Measurements from ENCODE around the gene ZFR2.
"Not testable (repeated sequence)": the region's sequence is repeated elsewhere in the genome, so short reads cannot be mapped to it uniquely, and the experiment has no call there.

The ZFR2 gene

DNA sequence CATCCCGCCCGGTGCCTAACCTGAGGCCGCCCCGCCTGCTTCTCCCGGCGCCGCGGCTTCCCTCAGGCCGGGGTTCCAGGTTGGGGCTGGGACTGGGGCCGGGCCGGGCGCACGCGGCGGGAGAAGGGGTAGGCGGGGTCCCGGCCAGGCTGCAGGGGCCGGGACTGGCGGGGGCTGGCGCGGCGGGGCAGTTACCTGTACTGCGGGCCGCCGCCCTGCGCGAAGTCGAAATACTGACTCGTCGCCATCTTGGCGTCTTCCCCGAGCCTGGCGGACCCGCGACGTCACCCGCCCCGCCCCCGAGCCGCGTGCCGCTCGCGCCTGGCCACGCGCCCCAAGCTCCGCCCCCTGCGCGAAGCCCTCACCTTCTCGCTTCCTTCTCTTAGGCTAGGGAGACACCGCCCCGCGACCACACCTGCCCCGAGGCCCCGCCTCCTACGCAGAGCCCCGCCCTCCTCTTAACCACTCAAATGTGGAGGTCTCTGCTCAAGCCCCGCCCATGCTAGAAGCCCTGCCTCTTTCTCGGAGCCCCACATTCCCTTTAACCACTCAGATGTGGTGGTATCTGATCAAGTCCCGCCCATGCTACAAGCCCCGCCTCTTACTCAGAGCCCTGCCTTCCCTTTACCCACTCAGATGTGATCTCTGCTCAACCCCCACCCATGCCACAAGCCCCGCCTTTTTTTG lies at the start of gene ZFR2:
Gene ZFR2, minus strand, starts transcription at position 269 of the 687 bp plus-strand sequence. Its CDS starts 21 bp downstream, at position 248.
- peak; percentile 7 for DNase-seq (ENCODE audit: low spot score)

DNA sequence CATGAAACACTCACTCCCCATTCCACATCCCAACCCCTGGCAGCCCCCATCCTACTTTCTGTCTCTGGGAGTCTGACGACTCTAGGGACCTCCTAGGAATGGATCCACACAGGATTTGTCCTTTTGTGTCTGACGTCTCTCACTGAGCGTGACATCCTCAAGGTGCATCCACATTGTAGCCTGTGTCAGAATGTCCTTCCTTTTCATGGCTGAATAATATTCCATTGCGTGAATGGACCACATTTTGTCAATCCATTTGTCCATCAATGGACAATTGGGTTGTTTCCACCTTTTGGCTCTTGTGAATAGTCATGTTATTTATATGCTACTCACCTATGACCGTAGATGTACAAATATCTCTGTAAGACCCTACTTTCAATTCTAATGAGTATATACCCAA lies 47.2 kb upstream of the ZFR2 start:
- DNase-seq (ENCODE audit: low spot score): no peak

DNA sequence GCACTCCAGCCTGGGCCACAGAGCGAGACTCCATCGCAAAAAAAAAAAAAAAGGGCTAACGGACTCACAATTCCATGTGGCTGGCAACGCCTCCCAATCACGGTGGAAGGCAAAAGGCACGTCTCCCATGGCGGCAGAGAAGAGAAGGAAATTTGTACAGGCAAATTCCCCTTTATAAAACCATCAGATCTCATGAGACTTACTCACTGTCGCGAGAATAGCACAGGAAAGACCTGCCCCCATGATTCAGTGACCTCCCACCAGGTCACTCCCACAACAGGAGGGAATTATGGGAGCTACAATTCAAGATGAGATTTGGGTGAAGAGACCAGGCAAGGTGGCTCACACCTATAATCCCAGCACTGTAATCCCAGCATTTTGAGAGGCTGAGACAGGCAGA lies 45.4 kb upstream of the ZFR2 start:
- DNase-seq (ENCODE audit: low spot score): no peak

DNA sequence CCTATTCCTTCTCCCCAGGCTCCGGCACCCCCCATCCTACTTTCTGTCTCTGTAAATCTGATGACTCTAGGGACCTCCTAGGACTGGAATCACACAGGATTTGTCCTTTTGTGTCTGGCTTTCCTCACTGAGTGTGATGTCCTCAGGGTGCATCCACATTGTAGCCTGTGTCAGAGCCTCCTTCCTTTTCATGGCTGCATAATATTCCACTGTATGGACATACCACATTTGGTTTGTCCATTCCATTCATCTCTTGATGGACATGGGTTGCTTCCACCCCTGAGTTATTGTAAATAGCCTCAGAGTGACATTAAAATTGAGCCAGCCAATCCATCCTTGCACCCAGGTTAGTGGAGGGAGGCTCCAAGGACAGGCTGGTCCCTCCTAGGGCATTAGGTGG lies 41.3 kb upstream of the ZFR2 start:
- DNase-seq (ENCODE audit: low spot score): no peak

DNA sequence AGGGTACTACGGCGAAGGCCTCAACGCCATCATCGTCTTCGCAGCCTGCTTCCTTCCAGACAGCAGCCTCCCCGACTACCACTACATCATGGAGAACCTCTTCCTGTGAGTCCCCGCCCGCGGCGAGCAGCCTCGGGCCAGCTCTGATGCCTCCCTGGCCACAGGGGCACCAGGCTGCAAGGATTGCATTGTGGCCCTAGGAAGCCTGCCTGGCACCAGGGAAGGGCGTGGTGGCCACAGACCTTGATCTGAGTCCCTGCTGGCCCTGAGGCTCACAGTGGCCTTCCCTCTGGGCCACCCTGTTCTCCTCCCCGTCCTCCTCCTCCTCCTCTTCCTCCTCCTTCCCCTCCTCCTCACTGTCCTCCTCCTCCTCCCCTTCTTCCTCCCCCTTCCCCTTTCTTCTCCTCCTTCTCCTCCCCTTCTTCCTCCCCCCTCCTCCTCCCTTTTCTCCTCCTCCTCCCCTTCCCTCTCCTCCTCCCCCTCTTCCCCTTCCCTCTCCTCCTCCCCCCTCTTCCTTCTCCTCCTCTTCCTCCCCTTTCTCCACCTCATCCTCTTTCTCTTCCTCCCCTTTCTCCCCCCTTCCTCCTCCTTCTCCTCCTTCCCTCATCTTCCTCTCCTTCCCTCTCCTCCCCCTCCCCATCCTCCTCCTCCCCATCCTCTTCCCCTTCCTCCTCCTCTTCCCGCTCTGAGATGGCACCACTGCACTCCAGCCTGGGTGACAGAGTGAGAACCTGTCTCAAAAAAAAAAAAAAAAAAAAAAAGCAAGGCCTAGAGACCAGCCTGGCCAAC lies 39.6 kb upstream of the ZFR2 start:
- no peak for DNase-seq (ENCODE audit: low spot score)

DNA sequence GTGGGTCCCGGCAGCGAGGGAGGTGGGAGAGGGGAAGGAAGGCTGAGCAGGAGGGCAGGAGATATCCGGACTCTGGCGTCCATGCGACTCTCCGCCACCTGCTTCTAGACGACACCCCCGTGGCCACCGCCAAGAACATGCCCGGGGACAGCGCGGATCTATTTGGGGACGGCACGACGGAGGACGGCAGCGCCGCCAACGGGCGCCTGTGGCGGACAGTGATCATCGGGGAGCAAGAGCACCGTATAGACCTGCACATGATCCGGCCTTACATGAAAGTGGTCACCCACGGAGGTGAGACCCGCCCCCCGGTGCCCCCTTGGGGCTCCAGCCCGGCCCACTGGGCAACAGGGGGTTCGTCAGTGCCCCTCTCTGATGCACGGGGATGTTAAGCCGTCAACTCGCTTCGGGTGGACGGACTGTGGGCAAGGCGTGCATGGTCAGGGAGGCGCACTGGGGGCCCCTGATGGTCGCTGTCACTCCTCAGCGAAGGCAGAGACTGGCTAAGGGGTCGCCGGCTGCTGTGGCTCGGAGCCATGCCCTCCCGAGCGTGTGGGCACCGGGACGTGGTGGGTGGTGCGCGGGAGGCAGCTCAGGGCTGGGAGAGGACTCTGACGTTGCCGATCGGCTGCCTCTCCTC lies 38.9 kb upstream of the ZFR2 start:
- no peak for DNase-seq (ENCODE audit: low spot score)

DNA sequence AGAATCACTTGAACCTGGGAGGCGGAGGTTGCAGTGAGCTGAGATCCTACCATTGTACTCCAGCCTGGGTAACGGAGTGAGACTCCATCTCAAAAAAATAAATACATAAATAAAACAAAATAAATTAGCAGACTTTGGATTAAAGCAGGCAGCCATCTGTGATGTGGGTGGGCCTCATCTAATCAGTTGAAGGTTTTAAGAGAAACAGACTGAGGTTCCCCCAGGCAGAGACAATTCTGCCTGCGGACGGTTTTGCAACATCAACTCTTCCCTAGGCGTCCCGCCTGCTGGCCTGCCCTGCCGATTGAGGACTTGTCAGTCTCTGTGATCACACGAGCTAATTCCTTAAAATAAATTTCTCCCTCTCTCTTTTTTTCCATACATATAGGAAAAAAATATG lies 35.4 kb upstream of the ZFR2 start:
- DNase-seq (ENCODE audit: low spot score): no peak

DNA sequence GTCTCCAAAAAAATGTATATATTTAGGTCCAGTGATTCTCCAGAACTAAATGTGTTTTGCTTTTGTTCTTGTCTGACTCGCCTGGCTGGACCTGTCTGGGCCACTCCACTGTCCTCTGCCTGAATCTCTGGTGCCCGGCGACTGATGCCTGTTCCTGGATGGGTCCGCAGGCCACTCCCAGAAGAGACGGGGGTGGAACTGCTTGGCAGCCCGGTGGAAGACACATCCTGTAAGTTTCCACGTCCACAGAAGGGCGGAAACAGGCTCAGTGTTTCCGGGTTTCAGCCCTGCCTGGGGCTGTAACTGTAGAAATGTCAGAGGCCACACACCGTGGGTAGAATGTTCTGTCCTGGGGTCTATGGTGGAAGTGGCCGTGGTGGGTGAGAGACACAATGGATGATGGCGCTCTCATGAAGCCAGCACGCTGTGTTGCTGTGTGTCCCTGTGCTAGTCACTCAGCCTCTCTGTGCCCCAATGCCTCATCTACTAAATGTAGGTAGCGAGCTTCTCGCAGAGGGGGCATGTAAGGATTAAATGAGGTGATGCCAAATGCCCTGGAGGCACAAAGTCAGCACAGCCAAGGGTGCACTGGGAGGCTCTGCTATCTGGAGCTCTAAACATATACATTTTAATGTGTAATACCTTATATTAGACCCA lies 33.6 kb upstream of the ZFR2 start:
- DNase-seq (ENCODE audit: low spot score): no peak

DNA sequence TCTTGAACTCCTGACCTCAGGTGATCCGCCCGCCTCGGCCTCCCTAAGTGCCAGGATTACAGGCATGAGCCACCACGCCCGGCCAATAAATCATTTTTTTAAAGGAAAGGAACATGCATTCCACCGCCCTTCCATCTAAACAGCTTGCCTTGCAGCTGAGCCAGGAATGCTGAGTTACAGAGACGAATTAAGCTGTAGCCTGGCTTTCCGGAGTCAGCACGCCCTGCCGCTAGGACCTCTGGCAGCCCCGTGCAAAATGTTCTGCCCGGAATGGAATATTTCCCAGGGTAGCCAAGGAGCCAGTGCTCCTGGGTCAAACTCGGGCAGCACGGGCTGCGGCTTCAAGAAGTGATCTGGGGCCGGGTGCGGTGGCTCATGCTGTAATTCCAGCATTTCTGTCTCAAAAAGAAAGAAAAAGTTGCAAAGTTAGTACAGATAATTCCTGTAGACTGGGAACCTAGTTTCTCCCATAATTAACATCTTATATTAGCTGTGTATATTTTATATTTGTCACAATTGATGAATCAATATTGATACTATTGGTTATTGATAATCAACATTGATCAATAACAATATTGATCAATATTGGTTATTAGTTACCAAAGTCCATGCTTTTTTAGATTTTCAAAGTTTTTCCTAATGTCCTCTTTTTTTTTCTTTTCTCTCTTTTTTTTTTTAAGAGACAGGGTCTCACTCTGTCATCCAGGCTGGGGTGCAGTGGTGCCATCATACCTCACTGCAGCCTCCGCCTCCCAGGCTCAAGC lies 30.9 kb upstream of the ZFR2 start:
- DNase-seq (ENCODE audit: low spot score): no peak

DNA sequence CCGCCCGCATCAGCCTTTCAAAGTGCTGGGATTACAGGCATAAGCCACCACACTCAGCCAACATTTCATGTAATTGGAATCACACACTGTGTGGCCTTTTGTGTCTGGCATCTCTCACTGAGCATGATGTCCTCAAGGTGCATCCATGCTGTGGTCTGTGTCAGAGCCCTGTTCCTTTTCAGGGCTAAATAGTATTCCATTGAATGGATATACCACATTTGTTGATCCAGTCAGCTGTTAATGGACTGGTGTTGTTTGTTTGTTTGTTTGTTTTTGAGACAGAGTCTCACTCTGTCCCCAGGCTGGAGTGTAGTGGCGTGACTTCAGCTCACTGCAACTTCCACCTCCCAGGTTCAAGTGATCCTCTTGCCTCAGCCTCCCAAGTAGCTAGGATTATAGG lies 29.6 kb upstream of the ZFR2 start:
- no peak for DNase-seq (ENCODE audit: low spot score)

DNA sequence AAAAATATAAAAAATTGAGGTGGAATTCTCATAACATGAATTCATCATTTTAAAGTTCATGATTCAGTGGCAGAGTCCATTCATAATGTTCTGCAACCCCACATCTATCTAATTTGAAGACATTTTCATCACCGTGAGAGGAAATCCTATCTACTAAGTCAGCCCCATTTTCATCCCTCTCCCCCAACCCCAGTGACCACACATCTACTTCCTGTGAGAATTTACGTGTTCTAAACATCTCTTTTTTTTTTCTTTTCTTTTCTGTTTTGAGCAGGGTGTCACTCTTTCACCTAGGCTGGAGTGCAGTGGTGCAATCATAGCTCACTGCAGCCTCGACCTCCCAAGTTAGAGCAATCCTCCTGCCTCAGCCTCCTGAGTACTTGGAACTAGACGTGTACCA lies 29.1 kb upstream of the ZFR2 start:
- no peak for DNase-seq (ENCODE audit: low spot score)

DNA sequence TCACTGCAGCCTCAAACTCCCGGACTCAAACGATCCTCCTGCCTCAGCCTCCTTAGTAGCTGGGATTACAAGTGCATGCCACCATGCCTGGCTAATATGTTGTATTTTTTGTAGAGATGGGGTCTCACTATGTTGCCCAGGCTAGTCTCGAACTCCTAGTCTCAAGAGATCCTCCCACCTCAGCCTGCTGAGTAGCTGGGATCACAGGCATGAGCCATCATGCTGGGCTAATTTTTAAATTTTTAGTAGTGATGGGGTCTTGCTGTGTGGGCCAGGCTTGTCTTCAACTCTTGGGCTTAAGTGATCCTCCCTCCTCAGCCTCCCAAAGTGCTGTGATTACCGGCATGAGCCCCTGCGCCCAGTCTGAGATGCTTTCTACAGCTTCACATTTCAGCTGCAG lies 26.9 kb upstream of the ZFR2 start:
- no peak for DNase-seq (ENCODE audit: low spot score)

DNA sequence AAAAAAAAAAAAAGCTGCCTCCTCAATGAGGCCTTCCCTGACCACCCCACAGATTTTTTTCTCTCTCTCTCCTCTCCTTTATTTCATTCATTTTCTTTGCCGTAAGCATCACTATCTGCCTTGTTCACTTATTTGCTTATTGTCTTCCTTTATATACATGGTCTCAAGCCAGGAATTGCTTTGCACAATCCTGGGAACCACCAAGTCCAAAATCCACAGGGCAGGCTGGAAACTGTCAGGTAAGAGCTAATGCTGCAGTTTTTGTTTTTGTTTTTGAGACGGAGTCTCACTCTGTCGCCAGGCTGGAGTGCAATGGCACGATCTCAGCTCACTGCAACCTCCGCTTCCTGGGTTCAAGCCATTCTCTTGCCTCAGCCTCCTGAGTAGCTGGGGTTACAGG lies 26.1 kb upstream of the ZFR2 start:
- not testable (repeated sequence) for DNase-seq (ENCODE audit: low spot score)

DNA sequence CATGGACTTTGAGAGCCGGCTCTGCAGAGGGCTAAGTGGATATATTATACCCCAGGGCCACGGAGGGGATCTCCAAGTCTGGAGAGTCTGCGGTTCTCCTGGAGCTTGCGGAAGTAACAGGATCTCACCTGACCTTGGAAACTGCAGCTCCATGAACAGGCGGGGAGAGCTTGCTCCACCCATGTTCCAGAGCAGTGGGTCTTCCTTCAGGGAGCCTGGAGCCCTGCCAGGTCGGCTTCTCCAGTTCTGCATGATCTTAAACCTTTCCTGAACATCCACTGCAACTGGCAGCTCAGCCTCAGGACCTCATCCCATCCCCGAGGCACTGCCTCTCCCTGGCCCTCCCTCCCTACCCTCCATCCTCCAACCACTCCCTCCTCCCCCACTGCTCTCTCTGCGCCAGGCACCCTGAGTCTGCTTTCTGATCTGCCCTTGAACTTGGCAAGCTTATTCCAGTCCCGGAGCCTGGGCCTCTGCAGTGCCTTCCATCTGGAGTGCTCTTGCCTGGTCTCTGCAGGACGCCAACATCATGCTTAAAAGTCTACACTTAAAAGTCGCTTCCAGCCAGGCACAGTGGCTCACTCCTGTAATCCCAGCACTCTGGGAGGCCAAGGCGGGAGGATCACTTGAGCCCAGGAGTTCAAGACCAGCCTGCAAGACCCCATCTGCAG lies 24.8 kb upstream of the ZFR2 start:
- DNase-seq (ENCODE audit: low spot score): no peak

DNA sequence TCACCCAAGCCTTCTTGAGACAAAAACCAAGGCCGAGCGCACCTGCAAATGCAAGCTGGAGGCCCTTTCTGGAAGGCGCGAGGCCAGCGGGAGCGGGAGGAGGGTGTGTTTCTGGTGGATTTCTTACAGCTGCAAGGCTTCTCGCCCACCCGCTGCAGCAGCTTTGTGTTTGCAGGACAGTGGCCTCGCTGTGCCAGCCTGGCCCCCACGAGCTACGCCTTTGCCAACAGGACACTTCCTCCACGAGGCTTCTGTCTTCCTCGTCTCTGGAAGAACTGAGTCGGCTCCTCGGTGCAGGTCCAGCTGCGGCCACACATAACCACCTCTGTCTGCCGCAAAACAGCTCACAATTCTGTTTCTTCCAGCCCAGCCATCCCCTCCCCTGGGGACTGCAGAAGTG lies 21.8 kb upstream of the ZFR2 start:
- DNase-seq (ENCODE audit: low spot score): no peak

DNA sequence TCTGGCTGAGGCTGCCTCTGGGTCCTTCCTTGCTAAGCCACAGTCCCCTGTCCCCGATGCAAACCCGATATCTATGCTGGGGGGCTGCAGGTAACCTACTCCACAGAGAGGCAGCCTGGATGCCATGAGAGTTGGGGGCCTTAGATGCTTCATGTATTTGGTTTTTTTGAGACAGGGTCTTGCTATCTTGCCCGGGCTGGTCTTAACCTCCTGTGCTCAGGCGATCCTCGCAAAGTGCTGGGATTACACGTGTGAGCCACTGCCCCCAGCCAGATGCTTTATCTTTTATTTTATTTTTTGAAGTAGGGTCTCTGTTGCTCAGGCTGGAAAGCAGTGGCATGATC lies 13.2 kb upstream of the ZFR2 start:
- no peak for DNase-seq (ENCODE audit: low spot score)

DNA sequence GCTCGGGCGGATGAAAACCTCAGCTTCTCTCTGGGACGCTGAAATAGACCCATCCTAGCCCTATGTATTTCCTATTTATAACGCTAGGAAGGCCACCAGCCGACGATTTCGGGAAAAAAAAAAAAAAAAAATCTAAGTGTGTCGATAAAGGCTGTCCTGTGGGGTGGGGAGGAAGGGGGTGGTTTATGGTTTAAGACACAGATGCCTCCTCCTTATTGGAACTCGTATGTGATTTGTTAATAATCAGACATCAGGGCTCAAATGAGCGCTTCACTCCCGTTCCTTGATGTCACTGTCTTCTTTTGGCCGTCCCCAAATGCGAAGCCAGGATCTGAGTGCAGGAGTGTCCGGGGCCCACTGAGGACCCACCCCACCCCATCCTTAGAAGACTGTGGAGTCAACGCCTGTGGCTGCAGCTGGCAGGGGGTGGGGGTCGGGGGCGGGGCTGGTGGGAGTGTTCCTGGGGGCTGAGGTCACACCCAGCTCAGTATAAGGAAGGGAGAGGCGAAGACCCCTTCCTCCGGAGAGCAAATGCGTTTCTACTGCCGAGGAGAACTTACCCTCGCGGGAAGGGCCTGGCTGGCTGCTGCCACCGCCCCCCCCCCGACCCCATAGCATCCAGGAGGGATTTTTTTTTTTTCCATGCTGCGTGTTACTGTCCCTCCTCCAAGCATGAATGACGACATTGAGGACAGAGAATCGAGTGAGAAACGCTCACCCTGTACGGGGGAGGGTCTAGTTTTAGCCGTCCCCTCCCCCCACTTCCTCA lies 12.6 kb upstream of the ZFR2 start:
- no peak for DNase-seq (ENCODE audit: low spot score)

DNA sequence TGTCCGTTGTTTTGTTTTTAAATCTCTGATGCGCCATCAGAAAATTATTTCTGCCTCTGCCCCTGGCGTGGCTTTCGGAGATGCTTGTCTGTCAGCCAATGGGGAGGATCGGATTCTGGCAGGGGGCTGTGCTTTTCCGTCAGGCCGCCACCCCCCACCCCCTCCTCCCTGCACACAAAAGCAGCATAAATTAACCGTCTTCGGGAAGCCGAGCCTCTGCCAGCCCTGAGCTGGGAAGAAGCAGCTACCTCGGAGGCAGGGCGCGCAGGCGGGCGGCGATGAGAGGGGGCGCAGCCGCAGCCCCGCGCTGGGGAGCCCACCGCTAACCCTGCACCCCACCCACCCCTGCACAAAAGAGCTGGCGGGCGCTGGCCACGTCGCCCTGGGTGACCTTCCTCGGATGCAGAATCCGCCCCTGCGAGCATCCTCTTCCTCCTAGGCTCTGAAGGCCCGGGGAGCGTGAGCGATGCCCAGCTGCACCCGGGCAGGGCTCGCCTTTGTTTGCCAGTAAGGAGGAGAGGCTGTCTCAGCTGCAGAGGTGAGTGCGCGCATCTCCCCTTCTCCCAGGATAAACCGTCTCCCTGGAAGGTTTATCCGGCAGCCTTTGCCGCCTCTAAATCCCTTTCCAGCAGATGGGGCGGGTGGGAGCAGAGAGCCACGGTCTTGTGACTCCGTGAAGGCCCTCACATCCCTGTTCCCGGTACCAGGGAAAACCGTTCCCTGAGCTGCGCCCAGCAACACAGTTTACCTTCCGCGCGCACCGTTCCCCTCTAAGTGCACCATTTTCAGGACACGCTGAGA lies 11.8 kb upstream of the ZFR2 start, which contains the start of gene ATCAY:
Gene ATCAY, plus strand, starts transcription at position 215 of the 801 bp plus-strand sequence. CDS start 5,083 bp downstream, outside the sequence.
- no peak for DNase-seq (ENCODE audit: low spot score)

DNA sequence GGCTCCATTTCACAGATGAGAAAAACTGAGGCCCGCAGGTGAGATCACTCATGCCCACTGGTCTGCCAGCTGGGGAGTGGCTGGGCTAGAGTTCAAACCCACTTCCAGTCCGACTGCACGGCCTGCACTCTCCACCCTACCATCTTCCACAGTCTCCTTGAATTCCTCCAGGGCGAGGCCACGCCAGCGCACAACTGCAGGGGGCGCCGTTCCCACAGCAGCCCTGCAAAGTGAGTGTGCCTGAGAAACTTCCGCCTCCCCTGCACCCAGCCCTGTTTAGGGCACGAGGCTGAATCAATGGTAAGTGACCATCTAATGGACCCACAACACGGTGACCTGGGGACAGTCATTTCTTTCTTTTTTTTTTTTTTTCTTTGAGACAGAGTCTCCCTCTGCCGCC lies 10.8 kb upstream of the ZFR2 start:
- DNase-seq (ENCODE audit: low spot score): no peak

DNA sequence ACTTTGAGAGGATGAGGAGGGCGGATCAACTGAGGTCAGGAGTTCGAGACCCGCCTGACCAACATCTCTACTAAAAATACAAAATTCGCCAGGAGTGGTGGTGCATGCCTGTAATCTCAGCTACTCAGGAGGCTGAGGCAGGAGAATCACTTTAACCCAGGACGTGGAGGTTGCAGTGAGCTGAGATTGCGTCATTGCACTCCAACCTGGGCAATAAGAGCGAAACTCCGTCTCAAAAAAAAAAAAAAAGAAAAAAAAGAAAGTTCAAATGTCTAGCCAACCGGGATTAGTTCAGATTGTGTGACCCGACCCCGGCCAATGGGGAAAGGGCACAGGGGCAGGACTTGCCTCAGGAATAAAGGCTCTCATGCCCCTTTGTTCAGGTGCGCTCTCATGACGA lies 5.9 kb upstream of the ZFR2 start:
- not testable (repeated sequence) for DNase-seq (ENCODE audit: low spot score)

Data from kidney tubule cell (primary cell).